ENCODE results near the gene SLC39A1.

DNA sequence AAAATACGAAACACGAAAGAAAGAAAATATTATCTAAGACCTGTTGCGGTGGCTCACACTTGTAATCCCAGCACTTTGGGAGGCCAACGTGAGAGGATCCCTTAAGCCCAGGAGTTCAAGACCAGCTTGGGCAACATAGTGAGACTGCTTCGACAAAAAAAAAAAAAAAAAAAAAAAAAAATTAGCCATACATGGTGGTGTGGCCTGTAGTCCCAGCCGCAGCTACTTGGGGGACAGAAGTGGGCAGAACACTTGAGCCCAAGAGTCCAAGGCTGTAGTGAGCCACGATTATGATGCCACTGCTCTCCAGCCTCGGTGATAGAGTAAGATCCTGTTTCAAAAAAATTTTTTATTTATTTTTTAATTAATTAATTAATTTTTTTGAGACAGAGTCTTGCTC is 24.3 kb upstream of the SLC39A1 start:
- TF ChIP-seq, protein P1, sequence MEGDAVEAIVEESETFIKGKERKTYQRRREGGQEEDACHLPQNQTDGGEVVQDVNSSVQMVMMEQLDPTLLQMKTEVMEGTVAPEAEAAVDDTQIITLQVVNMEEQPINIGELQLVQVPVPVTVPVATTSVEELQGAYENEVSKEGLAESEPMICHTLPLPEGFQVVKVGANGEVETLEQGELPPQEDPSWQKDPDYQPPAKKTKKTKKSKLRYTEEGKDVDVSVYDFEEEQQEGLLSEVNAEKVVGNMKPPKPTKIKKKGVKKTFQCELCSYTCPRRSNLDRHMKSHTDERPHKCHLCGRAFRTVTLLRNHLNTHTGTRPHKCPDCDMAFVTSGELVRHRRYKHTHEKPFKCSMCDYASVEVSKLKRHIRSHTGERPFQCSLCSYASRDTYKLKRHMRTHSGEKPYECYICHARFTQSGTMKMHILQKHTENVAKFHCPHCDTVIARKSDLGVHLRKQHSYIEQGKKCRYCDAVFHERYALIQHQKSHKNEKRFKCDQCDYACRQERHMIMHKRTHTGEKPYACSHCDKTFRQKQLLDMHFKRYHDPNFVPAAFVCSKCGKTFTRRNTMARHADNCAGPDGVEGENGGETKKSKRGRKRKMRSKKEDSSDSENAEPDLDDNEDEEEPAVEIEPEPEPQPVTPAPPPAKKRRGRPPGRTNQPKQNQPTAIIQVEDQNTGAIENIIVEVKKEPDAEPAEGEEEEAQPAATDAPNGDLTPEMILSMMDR (IDR thresholded peaks at IDR 0.05; ENCODE audit: borderline replicate concordance, extremely low read depth, low read length, poor library complexity, severe bottlenecking) = no peak
- TF ChIP-seq EZH2 (IDR thresholded peaks at IDR 0.05; ENCODE audit: borderline replicate concordance, low read depth, low read length, severe bottlenecking) = no peak
